ENCODE measurements around the gene GPR132. TPM values are rescaled to one million over a fixed set of nuclear protein-coding genes. Genes with fewer than 3 reads are reported as not detected.

The GPR132 gene
- total RNA-seq, 1 experiment from 2014 or later = 0.08 TPM

DNA sequence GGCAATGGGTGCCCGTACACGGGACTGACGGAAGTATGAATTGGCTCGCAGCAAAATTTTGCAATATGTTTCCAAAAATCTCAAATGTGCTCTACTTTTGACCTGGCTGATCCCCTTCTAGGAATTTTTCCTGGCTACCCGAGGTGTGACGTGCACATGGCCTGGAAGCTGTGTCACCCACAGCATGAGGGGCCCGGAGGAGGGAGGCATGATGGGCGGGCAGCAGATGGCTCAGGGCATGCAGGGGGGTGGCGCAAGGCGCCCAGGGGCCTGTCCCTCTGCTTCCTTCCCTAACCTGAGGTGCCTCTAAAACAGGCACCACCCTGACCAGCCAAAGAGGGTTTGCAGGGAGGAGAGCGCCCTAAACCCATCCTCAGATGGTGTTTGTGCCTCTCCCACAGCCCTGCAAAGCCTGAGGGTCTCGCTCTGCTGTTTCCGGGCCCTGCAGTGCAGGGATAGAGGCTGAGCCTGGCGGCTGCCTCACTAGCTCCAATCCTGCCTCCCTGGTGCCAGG is 6.7 kb downstream of the GPR132 start:
- ATAC-seq (no peak), DNase-seq (ENCODE audit: low read depth, low spot score) (no peak)
- Histone ChIP-seq H3K9me3 (ENCODE audit: control insufficient read depth, insufficient read depth, low read depth, low read length) (no peaks in the 10 kb centered on the region), H3K4me3 (ENCODE audit: low read depth in 2 of 2, low read length in 2 of 2) (no peak overlapping the region), H3K4me1 (ENCODE audit: control insufficient read depth, insufficient read depth, low read length) (no peaks in the 10 kb centered on the region), H3K36me3 (ENCODE audit: control insufficient read depth, insufficient read depth, low read length) (no peaks in the 10 kb centered on the region), H3K27me3 (ENCODE audit: control insufficient read depth, insufficient read depth, low read length) (no peaks in the 10 kb centered on the region), H3K27ac (ENCODE audit: low read length) (no peak overlapping the region)
- ChIA-PET CTCF (no interaction called here), POLR2A (interaction anchor here (0.6 kb wide), 3 partner anchors 11 to 281 kb away, joined by 3 to 7 read pairs (median 5); no protein-coding TSS in a partner anchor)
- in situ Hi-C loops (cut with HindIII; ENCODE audit: low pct_unique_long_range_greater_than_20kb, low sequenced_read_pairs) = no loop called here
- intact Hi-C loops (cut with micrococcal nuclease; ENCODE audit: unreplicated experiment) = no loop called here
- no TSS peak for BruUV-seq (replicated peaks)
- TF ChIP-seq, protein P1, sequence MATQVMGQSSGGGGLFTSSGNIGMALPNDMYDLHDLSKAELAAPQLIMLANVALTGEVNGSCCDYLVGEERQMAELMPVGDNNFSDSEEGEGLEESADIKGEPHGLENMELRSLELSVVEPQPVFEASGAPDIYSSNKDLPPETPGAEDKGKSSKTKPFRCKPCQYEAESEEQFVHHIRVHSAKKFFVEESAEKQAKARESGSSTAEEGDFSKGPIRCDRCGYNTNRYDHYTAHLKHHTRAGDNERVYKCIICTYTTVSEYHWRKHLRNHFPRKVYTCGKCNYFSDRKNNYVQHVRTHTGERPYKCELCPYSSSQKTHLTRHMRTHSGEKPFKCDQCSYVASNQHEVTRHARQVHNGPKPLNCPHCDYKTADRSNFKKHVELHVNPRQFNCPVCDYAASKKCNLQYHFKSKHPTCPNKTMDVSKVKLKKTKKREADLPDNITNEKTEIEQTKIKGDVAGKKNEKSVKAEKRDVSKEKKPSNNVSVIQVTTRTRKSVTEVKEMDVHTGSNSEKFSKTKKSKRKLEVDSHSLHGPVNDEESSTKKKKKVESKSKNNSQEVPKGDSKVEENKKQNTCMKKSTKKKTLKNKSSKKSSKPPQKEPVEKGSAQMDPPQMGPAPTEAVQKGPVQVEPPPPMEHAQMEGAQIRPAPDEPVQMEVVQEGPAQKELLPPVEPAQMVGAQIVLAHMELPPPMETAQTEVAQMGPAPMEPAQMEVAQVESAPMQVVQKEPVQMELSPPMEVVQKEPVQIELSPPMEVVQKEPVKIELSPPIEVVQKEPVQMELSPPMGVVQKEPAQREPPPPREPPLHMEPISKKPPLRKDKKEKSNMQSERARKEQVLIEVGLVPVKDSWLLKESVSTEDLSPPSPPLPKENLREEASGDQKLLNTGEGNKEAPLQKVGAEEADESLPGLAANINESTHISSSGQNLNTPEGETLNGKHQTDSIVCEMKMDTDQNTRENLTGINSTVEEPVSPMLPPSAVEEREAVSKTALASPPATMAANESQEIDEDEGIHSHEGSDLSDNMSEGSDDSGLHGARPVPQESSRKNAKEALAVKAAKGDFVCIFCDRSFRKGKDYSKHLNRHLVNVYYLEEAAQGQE (IDR thresholded peaks at IDR 0.05; ENCODE audit: insufficient read depth in 1 of 2, low read depth in 2 of 2, low read length in 1 of 2) = no peak
- no peak for TF ChIP-seq TCF7L2 (IDR thresholded peaks at IDR 0.05; ENCODE audit: low read depth, low read length)
- no peak for TF ChIP-seq SIN3A (IDR thresholded peaks at IDR 0.05; ENCODE audit: borderline replicate concordance, insufficient read depth, low read depth, low read length)
- TF ChIP-seq POLR2AphosphoS5 (IDR thresholded peaks at IDR 0.05; ENCODE audit: low read depth, low read length) = no peak
- TF ChIP-seq, protein P2, sequence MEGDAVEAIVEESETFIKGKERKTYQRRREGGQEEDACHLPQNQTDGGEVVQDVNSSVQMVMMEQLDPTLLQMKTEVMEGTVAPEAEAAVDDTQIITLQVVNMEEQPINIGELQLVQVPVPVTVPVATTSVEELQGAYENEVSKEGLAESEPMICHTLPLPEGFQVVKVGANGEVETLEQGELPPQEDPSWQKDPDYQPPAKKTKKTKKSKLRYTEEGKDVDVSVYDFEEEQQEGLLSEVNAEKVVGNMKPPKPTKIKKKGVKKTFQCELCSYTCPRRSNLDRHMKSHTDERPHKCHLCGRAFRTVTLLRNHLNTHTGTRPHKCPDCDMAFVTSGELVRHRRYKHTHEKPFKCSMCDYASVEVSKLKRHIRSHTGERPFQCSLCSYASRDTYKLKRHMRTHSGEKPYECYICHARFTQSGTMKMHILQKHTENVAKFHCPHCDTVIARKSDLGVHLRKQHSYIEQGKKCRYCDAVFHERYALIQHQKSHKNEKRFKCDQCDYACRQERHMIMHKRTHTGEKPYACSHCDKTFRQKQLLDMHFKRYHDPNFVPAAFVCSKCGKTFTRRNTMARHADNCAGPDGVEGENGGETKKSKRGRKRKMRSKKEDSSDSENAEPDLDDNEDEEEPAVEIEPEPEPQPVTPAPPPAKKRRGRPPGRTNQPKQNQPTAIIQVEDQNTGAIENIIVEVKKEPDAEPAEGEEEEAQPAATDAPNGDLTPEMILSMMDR (IDR thresholded peaks at IDR 0.05) = no peak

DNA sequence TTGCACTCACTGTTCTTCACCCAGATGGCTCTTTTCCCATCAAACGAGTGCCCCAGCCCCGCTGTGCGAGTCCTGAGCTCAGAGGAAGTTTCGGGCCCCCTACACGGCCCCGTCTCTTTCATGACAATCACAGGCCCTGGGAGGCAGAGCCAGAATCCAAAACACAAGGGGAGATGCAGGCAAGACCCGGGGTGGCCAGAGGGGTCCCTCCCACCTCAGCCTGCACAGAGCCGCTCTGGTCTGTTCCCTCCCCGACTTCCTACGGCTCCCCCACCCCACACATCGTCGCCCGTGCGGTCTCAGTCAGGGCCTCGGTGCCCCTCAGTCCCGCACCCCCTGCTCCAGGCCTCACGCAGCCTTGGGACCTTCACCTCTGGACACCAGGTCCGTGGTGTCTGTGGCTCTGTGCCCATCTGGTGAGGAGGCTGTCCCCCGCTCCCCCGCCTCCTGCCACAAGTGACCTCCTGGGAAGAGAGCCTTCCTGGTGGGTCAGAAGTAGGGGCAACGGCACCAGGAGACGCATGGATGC is 8.9 kb downstream of the GPR132 start:
- TF ChIP-seq SIN3A (IDR thresholded peaks at IDR 0.05; ENCODE audit: borderline replicate concordance, insufficient read depth, low read depth, low read length) (no peak), TCF7L2 (IDR thresholded peaks at IDR 0.05; ENCODE audit: low read depth, low read length) (no peak), POLR2AphosphoS5 (IDR thresholded peaks at IDR 0.05; ENCODE audit: low read depth, low read length) (no peak)
- TF ChIP-seq, protein P1 (IDR thresholded peaks at IDR 0.05; ENCODE audit: insufficient read depth in 1 of 2, low read depth in 2 of 2, low read length in 1 of 2) = no peak
- TF ChIP-seq, protein P2 (IDR thresholded peaks at IDR 0.05) = no peak
- DNase-seq (ENCODE audit: low read depth, low spot score) = no peak
- BruUV-seq (replicated peaks) = no TSS peak
- H3K9me3 ChIP-seq (ENCODE audit: control insufficient read depth, insufficient read depth, low read depth, low read length) = no peaks in the 10 kb centered on the region
- no peak overlapping the region for H3K4me3 ChIP-seq (ENCODE audit: low read depth in 2 of 2, low read length in 2 of 2)
- in situ Hi-C loops (cut with HindIII; ENCODE audit: low pct_unique_long_range_greater_than_20kb, low sequenced_read_pairs) (no loop called here), intact Hi-C loops (cut with micrococcal nuclease; ENCODE audit: unreplicated experiment) (no loop called here)
- ChIA-PET CTCF (interaction anchor here (0.5 kb wide), 1 partner anchor 225 kb away, joined by 5 read pairs; no protein-coding TSS in a partner anchor), POLR2A (no interaction called here)
- no peaks in the 10 kb centered on the region for H3K27me3 ChIP-seq (ENCODE audit: control insufficient read depth, insufficient read depth, low read length)
- no peaks in the 10 kb centered on the region for H3K36me3 ChIP-seq (ENCODE audit: control insufficient read depth, insufficient read depth, low read length)
- no peak for ATAC-seq
- H3K4me1 ChIP-seq (ENCODE audit: control insufficient read depth, insufficient read depth, low read length) = no peaks in the 10 kb centered on the region
- no peak overlapping the region for H3K27ac ChIP-seq (ENCODE audit: low read length)
